Neutrophil (primary cell): ENCODE measurements around the gene RAB6B.
"Not testable (repeated sequence)": the region's sequence is repeated elsewhere in the genome, so short reads cannot be mapped to it uniquely, and the experiment has no call there.

Experiments
- H3K27ac ChIP-seq: fragments of 200-600 bp; sonication (generic); 2 replicates; pipeline ENCODE4 v1.5.1; 2016; ENCODE audit warnings: mild to moderate bottlenecking, moderate library complexity
- H3K27me3 ChIP-seq: fragments of 200-600 bp; sonication (generic); 2 replicates; pipeline ENCODE4 v1.6.0; 2016; ENCODE audit warnings: mild to moderate bottlenecking
- H3K36me3 ChIP-seq: fragments of 200-600 bp; sonication (generic); 2 replicates; pipeline ENCODE4 v1.5.1; 2017
- H3K4me1 ChIP-seq, 2 experiments: fragments of 200-600 bp in 1 of 2; sonication (generic) in 1 of 2; 1 replicate in 1 of 2; 2 replicates in 1 of 2; pipeline versions ENCODE4 v1.5.1 to v1.6.1; 2013 to 2016; ENCODE audit warnings: low read depth in 1 of 2, low read length in 1 of 2, mild to moderate bottlenecking in 1 of 2, moderate library complexity in 1 of 2; ENCODE audit not compliant: control insufficient read depth in 1 of 2, insufficient read depth in 1 of 2
- H3K4me3 ChIP-seq, 2 experiments: fragments of 200-600 bp in 1 of 2; sonication (generic) in 1 of 2; 1 replicate in 1 of 2; 2 replicates in 1 of 2; pipeline ENCODE4 v1.5.1; 2013 to 2016; ENCODE audit warnings: low read depth in 1 of 2, low read length in 1 of 2, mild to moderate bottlenecking in 1 of 2, moderate library complexity in 1 of 2
- H3K9me3 ChIP-seq: fragments of 200-600 bp; sonication (generic); 2 replicates; pipeline ENCODE4 v1.5.1; 2016
- TF ChIP-seq, protein P1 (sequence below): fragments of 200-600 bp; sonication (generic); IDR thresholded peaks from 2 replicates; pipeline ENCODE4 v1.5.1; 2016; ENCODE audit warnings: antibody characterized with exemption

RAB6B gene

DNA sequence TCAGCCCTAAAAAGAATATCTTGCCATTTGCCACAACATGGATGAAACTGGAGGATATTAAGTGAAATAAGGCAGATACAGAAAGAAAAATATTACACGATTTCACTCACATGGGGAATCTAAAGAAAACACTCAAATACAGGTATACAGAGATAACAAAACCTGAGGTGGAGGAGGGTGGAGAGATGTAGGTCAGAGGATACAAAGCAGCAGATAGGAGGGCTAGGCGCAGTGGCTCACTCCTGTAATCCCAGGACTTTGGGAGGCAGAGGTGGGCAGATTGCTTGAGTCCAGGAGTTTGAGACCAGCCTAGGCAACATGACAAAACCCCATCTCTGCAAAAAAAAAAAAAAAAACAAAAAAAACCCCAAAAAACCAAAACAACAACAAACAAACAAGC, 113.2 kb downstream of the RAB6B start:
- Histone ChIP-seq H3K36me3 (no peaks in the 10 kb centered on the region), H3K27ac (no peak overlapping the region), H3K27me3 (peaks cover 54% of the 10 kb centered on the region), H3K9me3 (no peaks in the 10 kb centered on the region), H3K4me3 (no peak overlapping the region), H3K4me1 (no peaks in the 10 kb centered on the region)
- TF ChIP-seq, protein P1, sequence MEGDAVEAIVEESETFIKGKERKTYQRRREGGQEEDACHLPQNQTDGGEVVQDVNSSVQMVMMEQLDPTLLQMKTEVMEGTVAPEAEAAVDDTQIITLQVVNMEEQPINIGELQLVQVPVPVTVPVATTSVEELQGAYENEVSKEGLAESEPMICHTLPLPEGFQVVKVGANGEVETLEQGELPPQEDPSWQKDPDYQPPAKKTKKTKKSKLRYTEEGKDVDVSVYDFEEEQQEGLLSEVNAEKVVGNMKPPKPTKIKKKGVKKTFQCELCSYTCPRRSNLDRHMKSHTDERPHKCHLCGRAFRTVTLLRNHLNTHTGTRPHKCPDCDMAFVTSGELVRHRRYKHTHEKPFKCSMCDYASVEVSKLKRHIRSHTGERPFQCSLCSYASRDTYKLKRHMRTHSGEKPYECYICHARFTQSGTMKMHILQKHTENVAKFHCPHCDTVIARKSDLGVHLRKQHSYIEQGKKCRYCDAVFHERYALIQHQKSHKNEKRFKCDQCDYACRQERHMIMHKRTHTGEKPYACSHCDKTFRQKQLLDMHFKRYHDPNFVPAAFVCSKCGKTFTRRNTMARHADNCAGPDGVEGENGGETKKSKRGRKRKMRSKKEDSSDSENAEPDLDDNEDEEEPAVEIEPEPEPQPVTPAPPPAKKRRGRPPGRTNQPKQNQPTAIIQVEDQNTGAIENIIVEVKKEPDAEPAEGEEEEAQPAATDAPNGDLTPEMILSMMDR, result no peak

- Histone ChIP-seq H3K36me3 (no peaks in the 10 kb centered on the region), H3K27ac (no peak overlapping the region), H3K27me3 (peaks cover 56% of the 10 kb centered on the region), H3K4me1 (no peaks in the 10 kb centered on the region), H3K4me3 (no peak overlapping the region), H3K9me3 (no peaks in the 10 kb centered on the region)
- TF ChIP-seq, protein P1, result no peak
These were observed 114.1 kb downstream of the RAB6B start for GRCh38 chr3:133781570-133781969.

- peaks cover 53% of the 10 kb centered on the region for H3K27me3 ChIP-seq
- not testable (repeated sequence) for H3K36me3 ChIP-seq, H3K27ac ChIP-seq, H3K9me3 ChIP-seq, H3K4me3 ChIP-seq, H3K4me1 ChIP-seq
These were observed 114.9 kb downstream of the RAB6B start for GRCh38 chr3:133780756-133781155.

DNA sequence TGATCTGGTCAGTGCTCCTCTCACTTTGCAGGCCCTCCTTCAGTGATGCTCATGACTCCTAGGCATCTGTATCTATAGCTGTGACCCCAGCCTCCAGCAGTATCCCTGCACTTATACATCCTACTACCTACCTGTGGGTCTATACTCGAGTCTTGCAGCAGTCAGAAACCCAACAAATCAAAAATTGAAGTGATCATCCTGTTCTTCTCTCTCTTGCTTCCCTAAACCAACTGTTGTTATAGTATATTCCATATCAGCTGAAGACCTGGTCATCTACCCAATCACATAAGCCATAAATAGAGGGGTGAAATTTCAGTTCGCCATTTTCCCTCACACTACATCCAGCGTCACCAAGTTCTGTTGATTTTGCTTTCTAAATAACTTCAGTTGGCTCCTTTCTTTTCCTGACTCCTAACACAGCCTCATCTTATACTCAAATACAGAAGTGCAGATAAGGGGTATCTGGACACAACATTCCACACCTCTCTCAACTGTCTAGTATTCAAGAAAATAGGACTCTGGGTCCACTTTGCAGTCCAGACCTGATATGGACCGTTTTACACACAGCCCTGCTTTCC, 116.0 kb downstream of the RAB6B start:
- no peak overlapping the region for H3K4me3 ChIP-seq
- no peaks in the 10 kb centered on the region for H3K4me1 ChIP-seq
- H3K27ac ChIP-seq, result no peak overlapping the region
- TF ChIP-seq, protein P1, result no peak
- H3K36me3 ChIP-seq, result no peaks in the 10 kb centered on the region
- H3K9me3 ChIP-seq, result no peaks in the 10 kb centered on the region
- H3K27me3 ChIP-seq, result peaks cover 53% of the 10 kb centered on the region

DNA sequence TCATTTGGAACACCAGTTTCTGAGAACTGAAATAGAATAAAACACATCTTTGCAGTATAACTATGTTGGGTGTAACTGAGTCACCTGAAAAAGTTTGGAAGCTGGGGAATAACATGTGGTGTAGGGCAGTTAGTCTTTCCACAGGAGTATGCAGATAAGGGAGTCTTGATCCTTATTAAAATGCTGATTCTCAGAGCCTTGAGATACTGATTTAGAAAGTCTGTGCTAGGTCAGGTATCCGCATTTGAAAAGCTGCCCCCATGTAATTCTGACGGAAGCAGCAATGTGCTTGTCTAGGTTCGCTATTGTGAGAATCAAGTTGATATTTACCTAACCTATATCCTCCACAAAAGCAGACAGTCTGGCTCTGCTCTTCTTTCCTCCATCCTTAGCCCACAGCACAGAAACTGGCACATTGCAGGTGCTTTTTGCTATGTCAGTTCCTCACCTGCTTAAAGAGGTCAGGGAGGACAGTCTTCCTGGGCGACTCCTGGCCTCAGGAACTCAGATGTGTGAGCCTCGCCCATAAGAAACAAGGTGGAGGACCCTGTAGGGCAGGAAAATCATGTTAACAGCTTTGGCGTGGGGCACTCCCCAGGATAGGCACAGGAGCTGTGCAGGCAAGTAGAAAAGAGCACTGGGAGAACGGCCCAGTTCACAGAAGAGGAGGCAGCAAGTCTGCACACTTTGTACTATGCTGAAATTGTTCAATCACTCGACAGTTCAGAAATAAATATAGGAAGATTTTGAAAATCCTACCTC, 117.7 kb downstream of the RAB6B start:
- Histone ChIP-seq H3K27me3 (peaks cover 41% of the 10 kb centered on the region), H3K36me3 (no peaks in the 10 kb centered on the region), H3K4me3 (no peak overlapping the region), H3K4me1 (no peaks in the 10 kb centered on the region), H3K27ac (no peak overlapping the region), H3K9me3 (no peaks in the 10 kb centered on the region)
- TF ChIP-seq, protein P1, result no peak

DNA sequence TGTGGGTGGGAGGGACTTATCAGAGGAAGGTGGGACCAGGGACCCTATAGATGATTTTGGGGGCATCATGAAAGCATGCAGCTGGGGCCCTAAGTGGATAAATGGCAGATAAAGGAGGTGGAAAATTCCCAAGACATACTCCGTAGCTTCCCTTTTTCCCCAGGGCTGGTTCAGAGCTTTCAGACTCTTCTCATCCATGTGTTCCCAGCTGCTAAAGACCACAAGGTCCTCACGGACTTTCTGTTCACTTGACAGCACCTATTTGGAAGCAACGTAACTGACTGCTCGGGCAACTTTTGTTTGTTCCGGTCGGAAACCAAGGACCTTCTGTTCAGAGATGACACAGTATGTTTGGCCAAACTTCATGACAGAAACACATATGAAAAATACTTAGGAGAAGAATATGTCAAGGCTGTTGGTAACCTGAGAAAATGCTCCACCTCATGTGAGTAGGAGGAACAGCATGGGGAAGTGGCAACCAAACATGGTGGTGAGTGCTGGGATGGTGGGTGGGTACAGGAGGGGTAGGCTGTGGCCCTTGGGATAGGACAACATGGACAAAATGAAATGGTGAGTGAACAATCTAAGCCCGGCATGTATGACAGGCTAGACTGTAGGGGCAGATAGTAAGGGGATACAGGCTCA, 118.8 kb downstream of the RAB6B start:
- H3K36me3 ChIP-seq, result no peaks in the 10 kb centered on the region

More for the DNA sequence above, 118.8 kb downstream of the RAB6B start:
- Histone ChIP-seq H3K9me3 (no peaks in the 10 kb centered on the region), H3K4me1 (no peaks in the 10 kb centered on the region), H3K4me3 (no peak overlapping the region), H3K27me3 (peaks cover 31% of the 10 kb centered on the region), H3K27ac (no peak overlapping the region)
- TF ChIP-seq, protein P1, result no peak
